Measurements from ENCODE around the gene WDR81.

DNA sequence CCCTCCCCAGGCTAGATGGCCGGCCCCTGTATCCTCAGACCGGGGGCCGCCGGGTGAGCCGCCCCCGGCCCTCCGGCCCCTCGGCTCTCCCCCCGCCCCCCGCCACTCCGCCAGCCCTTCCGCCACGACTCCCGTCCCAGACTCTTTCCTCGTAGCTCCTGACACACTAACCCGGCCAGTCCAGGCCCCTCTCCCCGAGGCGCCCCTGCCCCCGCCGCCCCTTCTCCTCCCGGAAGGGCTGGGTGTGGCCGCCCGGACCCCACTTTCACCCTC lies 8.8 kb upstream of the WDR81 start:
- TF ChIP-seq POLR2AphosphoS5 (IDR thresholded peaks at IDR 0.05; ENCODE audit: borderline replicate concordance, low read depth, low read length) (no peak), EZH2 (IDR thresholded peaks at IDR 0.05) (no peak), FOXP2 (optimal IDR thresholded peaks at IDR 0.05; ENCODE audit: control extremely low read depth, extremely low read length, insufficient read depth) (no peak)

All from SK-N-MC (cell line).